ENCODE measurements around the gene DAB1. TPM values are rescaled to one million over a fixed set of nuclear protein-coding genes. Genes with fewer than 3 reads are reported as not detected.
"Not testable (repeated sequence)": the region's sequence is repeated elsewhere in the genome, so short reads cannot be mapped to it uniquely, and the experiment has no call there.

Gene DAB1
- polyA plus RNA-seq, 3 donors = 6.5 to 7.3 (median 7.2) TPM

DNA sequence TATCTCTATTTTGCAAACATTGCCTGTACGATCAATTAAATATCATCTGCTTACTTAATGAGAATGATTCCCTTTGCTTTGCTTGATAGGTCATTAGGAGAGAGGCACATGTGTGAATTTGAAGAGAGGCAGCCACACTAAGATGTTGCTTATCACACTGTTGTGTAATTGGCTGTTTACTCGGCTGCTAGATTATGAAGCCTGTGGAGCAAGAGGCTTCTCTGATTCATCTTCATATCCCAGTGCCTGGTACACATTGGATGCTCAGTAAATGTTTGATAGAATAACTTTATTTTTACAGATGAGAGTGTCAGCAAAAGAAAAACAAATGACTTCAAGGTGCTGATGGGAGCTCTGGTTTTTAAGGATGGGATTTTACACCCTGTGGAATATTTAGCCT, 301.8 kb downstream of the DAB1 start:
- DNase-seq = no peak

DNA sequence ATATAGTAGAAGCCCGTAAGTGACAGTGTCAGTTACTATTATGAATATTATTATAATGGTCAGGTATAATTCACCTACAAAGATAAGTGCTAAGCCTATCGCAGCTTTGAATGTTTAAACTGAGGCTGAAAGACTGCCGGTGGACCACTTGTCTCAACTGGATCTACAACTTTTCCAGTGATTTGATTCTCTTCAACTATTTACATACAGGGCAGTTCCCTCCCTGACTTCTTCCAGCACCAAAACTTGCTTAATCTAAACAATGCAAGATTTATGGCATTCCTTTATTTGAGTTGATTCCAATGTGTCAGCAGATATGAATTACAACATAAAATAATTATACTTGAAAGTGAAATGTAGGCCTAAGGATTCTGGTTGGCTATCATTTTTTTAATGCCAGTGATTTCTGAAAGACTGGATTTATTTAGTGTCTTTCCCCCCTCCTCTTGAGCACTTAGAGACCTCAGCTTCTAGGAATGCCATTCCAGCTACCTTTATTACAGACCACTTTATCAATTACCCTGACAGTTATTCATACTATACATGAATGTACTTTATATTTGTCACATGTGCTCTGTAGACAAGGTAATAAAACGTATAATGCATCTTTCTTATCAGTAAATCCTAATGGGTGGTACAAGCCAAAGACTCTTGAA, 304.8 kb downstream of the DAB1 start:
- DNase-seq = no peak

DNA sequence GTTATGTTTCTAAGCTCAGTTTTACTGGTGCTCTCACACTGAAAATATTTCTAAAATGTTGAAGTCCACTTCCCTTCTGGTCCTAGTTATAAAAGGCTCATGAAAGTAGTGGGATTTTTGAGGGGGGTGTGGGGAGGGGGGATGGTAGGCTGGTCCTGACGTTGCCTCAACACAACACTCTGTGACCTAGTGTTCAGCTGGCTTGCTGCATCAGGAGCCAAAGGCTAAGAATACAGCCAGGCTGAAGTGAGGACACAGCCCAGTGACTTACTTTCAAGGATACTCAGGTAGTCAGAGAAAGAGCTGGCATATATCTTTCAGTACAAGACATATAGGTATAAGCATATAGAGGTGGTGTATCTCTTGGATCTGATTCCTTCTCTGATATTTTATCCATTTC, 306.1 kb downstream of the DAB1 start:
- no peak for DNase-seq

DNA sequence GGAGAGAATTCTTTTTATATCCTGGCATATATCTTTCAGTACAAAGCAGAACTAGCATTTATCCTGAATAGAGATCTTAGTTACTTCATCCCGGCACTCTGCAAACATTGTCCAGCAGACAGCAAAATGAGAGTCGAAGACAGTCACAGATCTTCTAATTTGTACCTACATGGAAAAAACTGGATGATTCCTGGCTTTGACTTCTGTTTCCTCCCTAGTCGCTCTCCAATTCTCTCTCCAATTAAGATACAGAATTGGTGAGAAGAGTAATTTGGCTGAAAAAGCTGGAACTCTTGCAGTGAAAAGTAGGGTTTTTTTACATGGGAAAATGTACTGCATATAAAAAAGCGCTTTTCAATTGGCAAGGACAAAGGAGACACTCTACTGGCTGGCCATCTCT, 307.0 kb downstream of the DAB1 start:
- DNase-seq = no peak

DNA sequence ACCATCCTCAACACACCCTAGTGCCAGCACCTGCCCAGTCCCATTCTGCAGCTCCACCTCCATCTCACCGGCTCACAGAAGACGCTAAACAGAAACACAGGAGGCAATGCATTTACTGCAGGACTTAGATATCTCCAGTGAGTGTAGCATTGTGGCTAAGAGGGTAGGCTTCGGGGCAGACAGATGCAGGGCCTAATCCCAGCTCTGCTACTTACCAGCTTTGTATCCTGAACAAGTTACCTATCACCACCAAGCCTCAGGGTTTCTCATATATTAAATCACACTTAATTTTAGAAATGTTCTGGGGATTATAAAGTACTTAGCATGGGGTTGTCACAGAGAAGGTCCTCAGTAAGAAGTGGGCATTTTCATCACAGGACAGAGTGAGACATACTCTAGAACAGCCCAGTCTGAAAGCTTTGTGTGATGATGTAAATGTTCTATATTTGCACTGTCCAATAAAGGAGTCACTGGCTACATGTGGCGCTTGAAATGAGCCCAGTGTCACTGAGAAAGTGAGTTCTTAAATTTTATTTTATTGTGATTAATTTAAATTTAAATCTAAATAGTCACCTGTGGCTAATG, 308.7 kb downstream of the DAB1 start:
- DNase-seq = no peak

DNA sequence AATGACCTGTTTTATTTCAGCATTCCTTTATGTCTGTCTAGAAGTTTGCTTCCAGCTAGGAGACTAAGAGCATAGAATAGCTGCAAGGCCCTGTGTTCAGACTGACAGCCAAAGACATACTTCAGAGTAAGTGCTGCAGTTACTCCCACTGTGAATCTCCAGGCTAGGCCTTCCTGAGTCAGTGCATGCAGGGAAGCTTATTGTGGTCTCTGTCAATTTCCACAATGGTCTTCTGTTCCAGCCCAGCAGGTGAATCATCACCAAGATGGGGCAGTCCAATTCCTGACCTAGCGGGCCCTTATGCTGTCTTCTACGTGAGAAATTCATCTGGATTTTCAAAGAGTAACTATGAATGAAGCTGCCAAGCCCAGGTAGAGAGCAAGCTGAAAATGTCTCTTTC, 311.7 kb downstream of the DAB1 start:
- DNase-seq = no peak

DNA sequence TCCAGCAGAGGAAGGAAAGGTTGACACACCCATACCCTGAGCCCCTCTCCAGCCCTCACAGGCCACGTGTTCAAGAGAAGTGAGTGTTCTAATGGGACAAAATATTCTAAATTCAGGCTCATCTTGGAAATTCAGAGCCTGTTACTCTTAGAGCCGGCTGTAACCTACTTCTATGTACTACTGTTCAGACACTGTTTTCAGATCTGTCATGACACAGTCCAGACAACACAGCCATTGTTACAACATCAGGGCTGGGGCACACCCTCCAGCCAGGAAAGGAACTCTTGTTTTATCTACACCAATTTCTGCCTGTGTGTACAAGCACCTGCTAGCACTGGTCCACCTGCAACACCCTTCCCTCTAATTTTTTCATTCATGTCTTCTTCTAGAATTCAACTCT, 312.7 kb downstream of the DAB1 start:
- DNase-seq = no peak

DNA sequence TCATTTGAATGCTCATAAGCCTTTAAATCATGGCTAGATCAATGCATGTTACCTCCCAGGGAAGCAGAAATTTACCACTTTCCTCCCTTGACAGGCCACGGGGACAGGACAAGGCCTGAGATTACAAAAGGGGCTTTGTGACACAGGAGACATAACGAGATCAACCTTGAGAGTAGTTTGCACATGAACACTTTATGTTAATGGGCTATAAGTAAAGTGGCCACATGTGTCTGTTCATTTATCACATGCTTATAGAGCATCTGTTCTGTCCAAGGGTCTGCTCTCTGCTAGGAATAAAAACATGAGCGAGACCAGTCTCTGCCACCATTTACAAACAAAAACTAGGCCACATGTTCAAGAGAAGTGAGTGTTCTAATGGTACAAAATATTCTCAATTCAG, 314.0 kb downstream of the DAB1 start:
- DNase-seq = no peak

DNA sequence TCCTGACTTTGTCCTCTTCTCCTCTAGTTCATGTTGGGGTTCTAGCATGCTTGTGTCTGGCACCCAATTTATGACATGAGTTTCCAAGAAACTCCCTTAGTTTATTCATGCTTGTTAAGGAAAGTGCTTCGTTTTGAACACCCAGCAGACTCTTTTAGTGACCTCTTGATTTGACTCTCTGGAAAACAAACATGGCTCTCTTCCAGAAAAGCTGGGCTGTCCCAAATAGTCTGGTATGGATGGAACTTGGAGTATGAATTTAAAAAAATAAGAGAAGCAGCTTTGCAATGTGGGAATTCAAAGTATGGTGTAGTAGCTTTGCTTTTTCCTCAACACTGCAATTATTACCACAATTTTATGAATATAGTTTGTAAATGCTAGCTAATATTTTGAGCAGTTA, 314.6 kb downstream of the DAB1 start:
- DNase-seq = peak; percentile 10

DNA sequence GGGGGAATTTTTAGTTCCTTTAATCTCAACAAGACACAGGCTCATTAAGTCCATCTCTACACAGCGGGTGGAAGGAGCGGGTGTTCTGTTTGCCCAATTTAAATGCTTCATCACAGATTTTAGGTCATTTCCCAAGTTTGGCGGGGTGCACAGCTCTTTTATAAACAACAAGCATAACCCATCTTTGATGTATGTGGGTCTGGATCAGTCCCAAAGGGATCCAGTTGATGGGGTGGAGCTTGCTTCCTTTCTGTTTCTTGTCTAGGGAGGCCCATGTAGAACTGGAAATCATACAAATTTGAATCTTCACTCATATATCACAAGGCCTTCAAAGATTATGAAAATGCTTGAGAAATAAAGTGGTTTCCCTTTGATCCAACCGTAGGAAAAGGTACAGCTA, 317.6 kb downstream of the DAB1 start:
- no peak for DNase-seq

DNA sequence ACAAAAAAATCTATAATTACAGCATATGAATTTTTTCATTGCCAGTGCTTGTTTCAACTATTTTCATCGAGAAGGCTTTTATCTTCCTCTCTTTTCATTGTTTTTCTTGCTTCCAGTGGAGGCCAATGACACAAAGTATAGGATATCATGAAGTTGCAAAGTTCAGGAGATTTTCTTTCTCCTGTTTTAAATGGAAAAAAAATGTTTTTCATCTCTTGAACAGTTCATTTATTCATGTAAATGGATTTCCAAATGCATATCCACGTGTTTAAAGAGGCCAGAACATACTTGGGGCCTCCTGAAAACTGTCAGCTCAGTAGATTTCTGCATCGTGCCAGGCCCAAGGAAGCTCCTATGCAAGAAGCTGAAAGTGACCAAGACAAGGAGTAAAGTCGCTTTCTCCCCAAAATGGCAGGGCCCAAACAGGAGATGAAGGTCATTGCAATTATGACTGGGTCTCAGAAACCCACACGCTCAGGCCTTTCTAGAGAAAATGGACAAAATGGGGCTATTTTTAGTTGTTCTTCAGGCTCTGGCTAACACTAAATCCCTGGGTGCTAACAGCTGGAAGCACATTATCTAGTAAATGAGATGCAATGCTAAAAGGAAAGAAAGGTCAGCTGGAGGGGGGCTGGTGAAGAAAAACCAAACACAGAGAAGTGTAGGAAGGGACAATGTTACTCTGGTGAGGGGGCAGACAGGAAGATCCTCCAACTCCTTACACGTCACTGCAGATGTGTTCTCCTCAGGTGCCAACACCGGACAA, 321.1 kb downstream of the DAB1 start:
- DNase-seq = no peak

DNA sequence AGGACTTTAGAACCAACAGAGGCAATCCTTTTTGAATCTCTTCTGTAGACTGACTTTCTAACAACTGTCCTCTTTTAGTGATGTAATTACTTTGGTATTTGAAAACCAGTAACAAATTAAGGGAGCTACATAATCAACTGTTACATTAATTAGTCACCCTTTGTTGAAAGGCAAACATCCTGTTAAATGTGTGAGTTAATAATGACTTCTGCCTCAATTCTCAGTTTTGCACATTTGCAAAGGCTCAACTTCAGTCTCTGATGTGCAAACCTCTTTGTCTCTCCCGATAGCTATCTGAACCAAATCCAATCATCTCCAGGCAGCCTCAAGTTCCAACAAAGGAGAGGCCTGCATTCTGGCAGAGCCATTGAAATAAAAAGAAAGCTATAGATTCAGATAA, 322.7 kb downstream of the DAB1 start:
- DNase-seq = no peak

DNA sequence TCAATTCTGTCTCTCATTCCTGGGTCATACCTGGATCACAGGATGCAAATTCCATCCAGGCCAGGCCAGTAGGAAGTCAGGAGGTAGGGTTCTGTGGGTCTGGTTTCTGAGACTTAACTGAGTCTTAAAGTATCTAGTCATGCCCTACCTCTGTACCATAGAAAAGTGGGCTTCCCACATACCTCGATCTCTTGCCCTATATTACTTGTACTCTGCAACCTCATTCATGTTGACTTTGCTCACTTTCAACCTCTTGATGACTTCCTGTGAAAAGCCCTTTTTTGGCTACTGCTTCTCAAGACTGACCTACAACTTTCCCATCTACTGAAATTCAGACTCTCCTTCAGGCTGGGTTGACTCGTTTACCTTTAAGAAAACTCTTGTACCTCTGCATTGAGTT, 329.1 kb downstream of the DAB1 start:
- no peak for DNase-seq

DNA sequence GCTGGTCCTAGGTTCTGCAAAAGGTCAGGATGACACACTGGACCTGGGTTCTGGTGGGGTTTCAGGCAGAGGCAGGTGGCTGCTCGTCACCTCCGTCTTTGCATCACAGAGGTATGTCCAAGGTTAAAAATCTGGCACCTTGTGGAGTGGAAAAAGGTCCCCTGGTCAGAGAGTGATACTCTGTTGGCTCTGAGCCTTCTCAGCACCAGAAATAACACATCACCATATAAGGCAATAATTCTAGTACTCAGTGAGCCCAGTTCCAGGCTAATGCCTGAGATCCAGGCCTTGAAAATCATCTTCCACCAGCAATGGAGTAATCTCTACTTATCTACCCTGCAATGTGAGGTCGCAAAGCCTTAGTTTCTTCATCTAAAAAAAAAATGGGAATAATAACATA, 330.7 kb downstream of the DAB1 start:
- no peak for DNase-seq

DNA sequence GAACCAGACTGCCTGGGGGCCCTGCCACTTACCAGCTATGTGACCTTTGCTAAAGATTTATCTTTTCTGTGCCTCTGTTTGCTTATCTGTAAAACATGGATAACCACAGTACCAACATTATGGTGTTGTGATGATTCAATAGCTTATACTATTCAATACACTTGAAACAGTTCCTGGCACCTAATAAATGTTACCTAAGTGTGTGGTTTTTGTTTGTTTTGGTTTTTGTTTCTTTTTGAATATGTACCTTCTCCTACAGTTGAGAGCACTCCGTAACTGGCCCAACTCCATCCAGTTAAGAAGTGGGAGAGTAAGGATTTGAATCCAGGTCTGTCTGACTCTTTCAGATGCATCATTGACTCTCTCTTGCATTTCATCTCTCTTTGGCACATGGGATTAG, 332.2 kb downstream of the DAB1 start:
- no peak for DNase-seq

DNA sequence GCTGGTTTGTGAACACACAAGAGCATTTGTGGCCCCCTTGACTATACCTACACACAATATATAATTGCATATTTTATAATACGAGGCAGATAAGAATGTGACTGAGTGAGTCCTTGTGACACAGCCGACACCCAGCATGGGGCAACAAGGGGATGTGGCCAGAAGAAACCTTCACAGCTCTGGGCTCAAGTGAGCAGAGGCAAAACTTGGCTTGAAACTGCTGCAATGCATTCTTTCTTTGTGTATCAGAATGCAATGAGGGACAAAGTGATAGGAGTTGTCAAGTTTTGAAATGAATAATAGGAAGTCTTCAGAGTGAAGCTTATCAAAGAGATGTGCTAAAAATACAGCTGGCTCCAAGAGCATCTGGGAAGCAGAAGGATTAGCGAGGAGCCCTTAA, 334.0 kb downstream of the DAB1 start:
- no peak for DNase-seq

DNA sequence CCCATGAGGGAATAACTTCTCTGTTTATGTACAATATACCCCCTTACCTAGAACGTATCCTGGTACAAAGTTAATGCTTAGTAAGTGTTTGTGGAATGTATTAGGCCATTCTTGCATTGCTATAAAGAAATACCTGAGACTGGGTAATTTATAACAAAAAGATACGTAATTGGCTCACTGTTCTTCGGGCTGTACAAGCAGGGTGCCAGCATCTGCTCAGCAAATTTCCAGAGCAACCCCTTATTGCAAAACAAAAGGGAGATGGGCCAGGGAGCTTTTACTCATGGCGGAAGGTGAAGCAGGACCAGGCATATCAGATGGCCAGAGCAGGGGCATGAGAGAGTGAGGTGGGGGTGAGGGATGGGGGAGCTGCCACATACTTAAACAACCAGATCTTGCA, 334.6 kb downstream of the DAB1 start:
- DNase-seq = no peak

DNA sequence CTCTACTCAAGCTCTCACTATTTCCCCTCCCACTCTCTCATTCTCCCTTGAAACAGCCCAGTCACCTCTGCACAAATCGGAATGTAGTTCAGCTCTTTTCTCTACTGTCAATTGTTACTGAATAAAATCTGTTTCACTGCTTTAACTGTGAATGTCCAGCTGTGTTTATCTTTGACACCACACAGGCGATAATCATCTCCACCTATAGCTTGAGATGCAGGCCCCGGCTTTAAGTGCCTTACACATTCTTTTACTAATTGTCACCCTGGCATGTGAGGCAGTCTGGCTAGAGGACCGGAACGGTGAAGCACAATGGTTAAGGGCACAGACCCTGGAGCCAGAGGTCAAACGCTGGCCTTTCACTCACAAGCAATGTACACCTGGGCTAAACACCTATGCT, 335.2 kb downstream of the DAB1 start:
- DNase-seq = no peak

DNA sequence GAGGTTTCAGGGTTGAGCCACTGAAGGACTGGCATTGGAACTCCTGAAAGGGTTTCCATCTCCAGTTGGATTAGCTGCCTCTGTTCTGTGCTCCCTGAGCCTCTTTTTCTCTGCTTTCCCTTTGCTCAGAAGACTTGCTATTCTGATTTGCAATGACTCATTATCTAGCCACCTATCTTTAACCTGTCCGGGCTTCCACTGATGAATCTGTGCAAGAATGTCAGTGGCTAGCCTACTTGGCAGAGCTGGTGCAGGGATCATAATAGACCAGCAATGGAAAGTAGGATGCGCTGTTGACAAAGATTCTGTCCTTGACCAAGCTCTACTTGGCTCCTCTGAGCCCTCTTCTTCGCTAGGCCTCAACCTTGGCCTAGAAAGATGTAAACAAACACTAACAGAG, 336.2 kb downstream of the DAB1 start:
- not testable (repeated sequence) for DNase-seq

DNA sequence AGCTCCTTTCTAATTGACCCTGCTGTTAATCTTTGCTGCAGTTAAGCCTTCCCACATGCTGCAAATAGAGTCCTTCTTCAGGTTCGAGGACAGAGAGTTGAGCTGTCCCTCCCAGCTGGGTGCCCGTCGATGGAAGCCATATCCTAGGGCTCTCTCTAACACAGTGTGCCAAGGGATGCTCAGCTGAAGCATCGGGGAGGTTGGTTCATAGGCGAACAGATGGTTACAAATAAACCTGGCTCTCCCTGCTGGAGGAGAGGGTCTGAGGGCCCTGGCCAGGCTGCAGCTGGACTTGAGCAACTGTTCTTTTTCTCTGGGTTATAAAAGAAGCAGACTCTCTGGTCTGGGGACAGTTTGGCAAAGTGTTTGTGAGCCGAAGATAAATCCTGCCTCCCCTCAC, 337.7 kb downstream of the DAB1 start:
- no peak for DNase-seq

DNA sequence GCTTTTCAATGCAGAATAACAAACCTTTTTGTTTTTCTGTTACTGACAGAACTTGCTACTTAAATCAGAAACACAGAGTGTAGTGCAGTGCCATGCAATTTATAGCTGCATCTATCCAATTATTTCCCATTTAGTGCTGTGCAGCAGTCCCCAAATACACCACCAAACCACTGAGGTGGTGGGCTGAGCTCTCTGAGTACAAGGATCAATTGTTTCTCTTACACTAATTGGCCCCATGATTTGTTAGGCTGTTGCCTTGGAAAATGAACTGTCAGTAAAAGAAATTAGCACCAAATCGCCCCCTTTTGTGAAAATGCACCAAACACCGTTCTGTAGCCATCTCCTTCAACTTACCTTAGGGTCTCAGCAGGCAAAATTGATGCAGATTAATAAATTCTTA, 339.2 kb downstream of the DAB1 start:
- no peak for DNase-seq

DNA sequence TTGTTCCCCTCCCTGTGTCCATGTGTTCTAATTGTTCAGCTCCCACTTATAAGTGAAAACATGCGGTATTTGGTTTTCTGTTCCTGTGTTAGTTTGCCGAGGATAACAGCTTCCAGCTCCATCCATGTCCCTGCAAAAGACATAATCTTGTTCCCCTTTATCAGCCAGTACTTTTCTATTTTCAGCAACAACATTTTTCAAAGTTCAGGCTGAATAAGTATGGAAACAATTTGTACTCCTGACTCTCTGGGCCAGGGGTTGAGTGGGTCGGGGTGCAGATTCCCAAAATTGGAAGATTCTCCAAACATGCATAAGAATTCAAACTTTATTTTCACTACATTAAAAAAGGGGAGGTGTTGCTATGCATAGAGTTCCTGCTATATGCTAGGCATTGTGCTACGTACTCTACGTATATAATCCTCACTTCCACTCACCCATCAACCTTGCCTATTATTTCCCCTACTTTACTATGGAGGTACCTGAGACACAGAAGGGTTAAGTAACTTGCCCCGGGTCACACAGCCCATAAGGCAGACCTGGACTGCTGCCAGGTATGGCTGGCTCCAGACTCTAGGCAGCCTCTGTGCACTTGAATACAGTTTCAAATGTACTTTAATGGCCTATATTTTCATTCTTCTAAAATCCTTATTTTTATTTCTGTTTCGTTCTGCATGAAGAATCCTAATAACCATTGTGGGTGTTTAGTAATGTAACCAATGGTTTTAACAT, 341.0 kb downstream of the DAB1 start:
- no peak for DNase-seq
